Measurements from ENCODE around the gene RBM10.

- TF ChIP-seq, protein P1, sequence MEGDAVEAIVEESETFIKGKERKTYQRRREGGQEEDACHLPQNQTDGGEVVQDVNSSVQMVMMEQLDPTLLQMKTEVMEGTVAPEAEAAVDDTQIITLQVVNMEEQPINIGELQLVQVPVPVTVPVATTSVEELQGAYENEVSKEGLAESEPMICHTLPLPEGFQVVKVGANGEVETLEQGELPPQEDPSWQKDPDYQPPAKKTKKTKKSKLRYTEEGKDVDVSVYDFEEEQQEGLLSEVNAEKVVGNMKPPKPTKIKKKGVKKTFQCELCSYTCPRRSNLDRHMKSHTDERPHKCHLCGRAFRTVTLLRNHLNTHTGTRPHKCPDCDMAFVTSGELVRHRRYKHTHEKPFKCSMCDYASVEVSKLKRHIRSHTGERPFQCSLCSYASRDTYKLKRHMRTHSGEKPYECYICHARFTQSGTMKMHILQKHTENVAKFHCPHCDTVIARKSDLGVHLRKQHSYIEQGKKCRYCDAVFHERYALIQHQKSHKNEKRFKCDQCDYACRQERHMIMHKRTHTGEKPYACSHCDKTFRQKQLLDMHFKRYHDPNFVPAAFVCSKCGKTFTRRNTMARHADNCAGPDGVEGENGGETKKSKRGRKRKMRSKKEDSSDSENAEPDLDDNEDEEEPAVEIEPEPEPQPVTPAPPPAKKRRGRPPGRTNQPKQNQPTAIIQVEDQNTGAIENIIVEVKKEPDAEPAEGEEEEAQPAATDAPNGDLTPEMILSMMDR (IDR thresholded peaks at IDR 0.05) = no peak
- TF ChIP-seq POLR2A (IDR thresholded peaks at IDR 0.05) = no peak
These were observed 40.2 kb downstream of the RBM10 start for GRCh38 chrX:47185241-47185640.
